Mesendoderm (in vitro differentiated cells): ENCODE measurements around the gene PPP1R16B.
"Not testable (repeated sequence)": the region's sequence is repeated elsewhere in the genome, so short reads cannot be mapped to it uniquely, and the experiment has no call there.

Source experiments
- DNase-seq: peaks from one replicate; pipeline ENCODE4 v3.0.0; 2013
- H2AK5ac ChIP-seq: 2 replicates; pipeline ENCODE4 v1.6.1; 2013; ENCODE audit warnings: low read length, inconsistent platforms
- H2BK120ac ChIP-seq: 2 replicates; pipeline ENCODE4 v1.6.1; 2013; ENCODE audit warnings: low read depth, mild to moderate bottlenecking, low read length, moderate library complexity, mixed read lengths
- H2BK15ac ChIP-seq: replicated peaks from 2 replicates; pipeline ENCODE4 v1.6.1; 2013; ENCODE audit warnings: low read depth, mild to moderate bottlenecking, moderate library complexity
- H2BK5ac ChIP-seq: 2 replicates; pipeline ENCODE4 v1.6.1; 2013; ENCODE audit warnings: low read length, inconsistent platforms
- H3K18ac ChIP-seq: 2 replicates; pipeline ENCODE4 v1.6.1; 2013; ENCODE audit warnings: mild to moderate bottlenecking, low read length, mixed read lengths
- H3K23ac ChIP-seq: one replicate; pipeline ENCODE4 v1.6.1; 2013; ENCODE audit warnings: low read length
- H3K27ac ChIP-seq: 2 replicates; pipeline ENCODE4 v1.5.1; 2013; ENCODE audit warnings: low read depth, mild to moderate bottlenecking, inconsistent platforms, low read length, moderate library complexity
- H3K27me3 ChIP-seq: 2 replicates; pipeline ENCODE4 v1.6.1; 2013; ENCODE audit warnings: low read length, control low read depth, mild to moderate bottlenecking, inconsistent platforms; ENCODE audit not compliant: insufficient read depth, poor library complexity
- H3K36me3 ChIP-seq: 2 replicates; pipeline ENCODE4 v1.6.1; 2013; ENCODE audit warnings: low read length, inconsistent platforms; ENCODE audit not compliant: control insufficient read depth, insufficient read depth
- H3K4ac ChIP-seq: one replicate; pipeline ENCODE4 v1.6.1; 2013; ENCODE audit warnings: low read depth, mild to moderate bottlenecking, low read length, moderate library complexity
- H3K4me1 ChIP-seq: 2 replicates; pipeline ENCODE4 v1.6.1; 2013; ENCODE audit warnings: low read depth, low read length, inconsistent platforms; ENCODE audit not compliant: control insufficient read depth
- H3K4me2 ChIP-seq: 2 replicates; pipeline ENCODE4 v1.6.1; 2013; ENCODE audit warnings: low read length
- H3K4me3 ChIP-seq: 2 replicates; pipeline ENCODE4 v1.5.1; 2013; ENCODE audit warnings: mild to moderate bottlenecking, low read length
- H3K56ac ChIP-seq: one replicate; pipeline ENCODE4 v1.6.1; 2013; ENCODE audit warnings: low read length
- H3K79me1 ChIP-seq: 2 replicates; pipeline ENCODE4 v1.6.1; 2013; ENCODE audit warnings: low read length, inconsistent platforms
- H3K79me2 ChIP-seq: 2 replicates; pipeline ENCODE4 v1.6.1; 2013; ENCODE audit warnings: mild to moderate bottlenecking, low read length; ENCODE audit not compliant: control insufficient read depth, insufficient read depth
- H3K9ac ChIP-seq: 2 replicates; pipeline ENCODE4 v1.6.1; 2013; ENCODE audit warnings: low read length, inconsistent platforms
- H4K5ac ChIP-seq: one replicate; pipeline ENCODE4 v1.6.1; 2013; ENCODE audit warnings: low read length
- H4K8ac ChIP-seq: one replicate; pipeline ENCODE4 v1.6.1; 2013; ENCODE audit warnings: low read depth, mild to moderate bottlenecking, control low read depth, low read length, moderate library complexity
- WGBS: extraction: QIAGEN DNeasy Blood & Tissue Kit; methylation state at CpG from one replicate; pipeline ENCODE4 v1.1.7; 2013; ENCODE audit warnings: low lambda C conversion rate, missing lambda C conversion rate; ENCODE audit not compliant: insufficient coverage; ENCODE audit errors: extremely low coverage; 5-methylcytosine and 5-hydroxymethylcytosine counted together

Gene PPP1R16B

DNA sequence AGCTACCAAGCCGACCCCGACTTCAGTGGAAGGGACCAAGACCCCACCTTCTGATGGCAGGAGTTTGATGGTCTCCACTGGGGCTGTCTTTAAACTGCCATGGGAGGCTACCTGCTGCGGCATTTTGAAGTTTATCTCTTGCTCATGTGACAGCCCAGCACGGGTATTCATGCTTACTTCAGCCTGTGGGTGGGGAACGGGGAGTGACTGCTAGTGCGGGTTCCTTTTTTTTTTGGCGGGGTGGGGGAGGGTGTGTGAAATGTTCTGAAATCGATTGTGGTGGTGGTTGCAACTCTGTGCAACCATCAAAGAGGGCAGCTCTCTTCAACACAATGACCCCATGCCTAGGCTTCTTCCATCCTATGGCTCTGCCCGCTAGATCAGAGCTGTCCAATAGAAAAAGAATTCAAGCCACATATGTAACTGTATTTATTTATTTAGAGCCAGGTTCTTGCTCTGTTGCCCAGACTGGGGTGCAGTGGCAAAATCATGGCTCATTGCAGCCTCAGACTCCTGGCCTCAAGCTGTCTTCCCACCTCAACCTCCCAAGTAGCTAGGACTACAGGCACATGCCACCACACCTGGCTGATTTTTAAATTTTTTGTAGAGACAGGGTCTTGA lies 53.7 kb downstream of the PPP1R16B start:
- Histone ChIP-seq H4K5ac (no peak overlapping the region), H2AK5ac (no peak overlapping the region), H3K56ac (no peak overlapping the region), H3K9ac (no peak overlapping the region), H2BK15ac (no peak overlapping the region), H3K27ac (no peak overlapping the region), H3K4me1 (peaks cover 2% of the 10 kb centered on the region), H3K79me1 (no peaks in the 10 kb centered on the region), H2BK120ac (no peak overlapping the region), H3K23ac (peak overlapping the region; percentile 66), H3K27me3 (no peaks in the 10 kb centered on the region), H3K4me2 (no peak overlapping the region), H4K8ac (no peak overlapping the region), H3K79me2 (no peaks in the 10 kb centered on the region), H3K4me3 (no peak overlapping the region), H2BK5ac (no peak overlapping the region), H3K4ac (no peak overlapping the region), H3K36me3 (no peaks in the 10 kb centered on the region), H3K18ac (no peak overlapping the region)
- no peak for DNase-seq
- no CpG with 5 or more reads among the region's 9 CpGs for WGBS

DNA sequence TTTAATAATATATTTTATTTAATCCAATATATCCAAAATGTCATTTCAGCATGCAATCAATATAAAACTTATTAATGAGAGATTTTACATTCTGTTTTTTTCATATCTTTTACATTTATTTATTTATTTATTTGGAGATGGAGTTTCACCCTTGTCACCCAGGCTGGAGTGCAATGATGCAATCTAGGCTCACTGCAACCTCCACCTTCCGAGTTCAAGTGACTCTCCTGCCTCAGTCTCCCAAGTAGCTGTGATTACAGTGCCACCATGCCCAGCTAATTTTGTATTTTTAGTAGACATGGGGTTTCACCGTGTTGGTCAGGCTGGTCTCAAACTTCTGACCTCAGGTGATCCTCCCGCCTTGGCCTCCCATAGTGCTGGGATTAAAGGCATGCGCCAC lies 54.4 kb downstream of the PPP1R16B start:
- H2BK120ac ChIP-seq, H3K4me1 ChIP-seq, H3K27ac ChIP-seq, DNase-seq, H3K4ac ChIP-seq, H3K18ac ChIP-seq, H2AK5ac ChIP-seq, H2BK5ac ChIP-seq, H4K5ac ChIP-seq, H3K9ac ChIP-seq, H3K56ac ChIP-seq, H4K8ac ChIP-seq, H3K4me2 ChIP-seq, H3K4me3 ChIP-seq, H2BK15ac ChIP-seq, H3K79me2 ChIP-seq, H3K23ac ChIP-seq, H3K27me3 ChIP-seq, H3K79me1 ChIP-seq, H3K36me3 ChIP-seq: not testable (repeated sequence)
- WGBS = no CpG with 5 or more reads among the region's 4 CpGs

GRCh38 chr20:38861071-38861401 lies 55.5 kb downstream of the PPP1R16B start:
- Histone ChIP-seq H2AK5ac (no peak overlapping the region), H3K79me2 (no peaks in the 10 kb centered on the region), H4K8ac (no peak overlapping the region), H3K79me1 (no peaks in the 10 kb centered on the region), H3K23ac (no peak overlapping the region), H3K9ac (no peak overlapping the region), H3K4me1 (peaks cover 2% of the 10 kb centered on the region), H3K18ac (no peak overlapping the region), H3K4ac (no peak overlapping the region), H2BK15ac (no peak overlapping the region), H2BK120ac (no peak overlapping the region), H3K4me2 (no peak overlapping the region), H4K5ac (no peak overlapping the region), H3K27ac (no peak overlapping the region), H3K4me3 (no peak overlapping the region), H3K56ac (no peak overlapping the region), H3K36me3 (no peaks in the 10 kb centered on the region), H3K27me3 (no peaks in the 10 kb centered on the region), H2BK5ac (no peak overlapping the region)
- DNase-seq = no peak
- WGBS = no CpG with 5 or more reads among the region's 1 CpG

DNA sequence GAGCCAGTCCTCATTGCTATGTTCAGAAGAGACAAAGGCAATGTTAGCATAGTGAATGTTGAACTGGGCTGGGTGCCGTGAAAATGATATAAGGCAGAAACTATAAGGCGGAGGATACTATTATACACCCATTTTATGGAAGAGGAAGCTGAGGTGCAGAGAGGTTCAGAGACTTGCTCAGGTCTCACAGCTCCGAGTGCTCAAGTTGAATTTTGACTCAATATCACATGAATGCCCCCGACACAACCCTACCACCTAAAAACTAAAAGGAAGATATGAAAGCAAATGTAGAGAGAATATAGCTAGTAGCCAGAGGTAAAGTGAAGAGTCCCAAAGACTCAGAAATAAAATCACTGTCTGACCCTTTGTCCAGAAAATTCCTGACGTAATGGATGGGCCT lies 56.7 kb downstream of the PPP1R16B start:
- Histone ChIP-seq H3K9ac (no peak overlapping the region), H3K36me3 (no peaks in the 10 kb centered on the region), H2BK15ac (no peak overlapping the region), H3K79me2 (no peaks in the 10 kb centered on the region), H2BK5ac (no peak overlapping the region), H2BK120ac (no peak overlapping the region), H4K8ac (no peak overlapping the region), H3K56ac (no peak overlapping the region), H2AK5ac (no peak overlapping the region), H3K27me3 (no peaks in the 10 kb centered on the region), H3K27ac (no peak overlapping the region), H3K4me3 (no peak overlapping the region), H4K5ac (no peak overlapping the region), H3K4me1 (peaks cover 2% of the 10 kb centered on the region), H3K4me2 (no peak overlapping the region), H3K18ac (no peak overlapping the region), H3K23ac (no peak overlapping the region), H3K79me1 (no peaks in the 10 kb centered on the region), H3K4ac (no peak overlapping the region)
- no CpG with 5 or more reads among the region's 5 CpGs for WGBS
- no peak for DNase-seq

DNA sequence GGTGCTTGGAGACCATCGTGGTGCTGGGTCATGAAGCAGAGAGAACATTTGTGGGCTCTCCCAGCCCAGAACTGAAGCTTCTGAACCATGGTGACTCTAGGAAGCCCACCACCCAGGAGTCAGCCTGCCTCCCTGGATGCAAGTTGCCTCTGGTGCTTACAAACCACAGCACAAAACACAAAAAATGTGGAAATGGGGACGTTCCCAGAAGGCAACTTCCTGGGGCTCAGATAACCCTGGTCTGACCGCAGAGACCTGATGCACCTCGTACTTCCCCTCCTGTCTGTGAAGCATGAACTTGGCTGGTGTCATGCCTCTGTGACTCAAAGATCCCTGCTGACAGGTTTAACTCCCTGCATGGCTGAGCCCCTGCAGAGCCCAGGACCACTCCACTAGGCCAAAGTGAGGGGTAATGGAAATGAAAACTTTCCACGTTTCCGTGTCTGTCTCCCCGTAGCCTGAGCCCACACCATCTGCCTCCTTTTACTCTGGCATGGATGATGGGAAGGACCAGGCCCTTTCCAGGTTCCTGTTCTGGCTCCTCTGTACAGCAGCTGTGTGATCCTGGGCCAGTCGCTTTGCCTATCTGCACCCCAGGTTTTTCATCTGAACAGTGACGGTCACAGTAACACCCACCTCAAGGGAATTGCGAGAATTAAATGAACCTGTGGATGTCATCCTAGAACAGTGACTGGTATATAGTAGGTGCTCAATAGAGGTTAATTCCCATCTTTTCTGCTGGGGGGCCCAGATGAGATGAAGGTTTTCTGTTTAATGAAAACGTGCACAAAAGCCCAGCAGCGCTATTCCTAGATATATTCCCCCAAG lies 57.7 kb downstream of the PPP1R16B start:
- Histone ChIP-seq H2BK5ac (no peak overlapping the region), H2AK5ac (no peak overlapping the region), H3K79me2 (no peaks in the 10 kb centered on the region), H2BK15ac (no peak overlapping the region), H3K79me1 (no peaks in the 10 kb centered on the region), H3K18ac (no peak overlapping the region), H3K23ac (no peak overlapping the region), H3K4me2 (no peak overlapping the region), H3K56ac (no peak overlapping the region), H3K4me3 (no peak overlapping the region), H3K27me3 (no peaks in the 10 kb centered on the region), H3K4me1 (peaks cover 2% of the 10 kb centered on the region), H3K36me3 (no peaks in the 10 kb centered on the region), H3K4ac (no peak overlapping the region), H4K5ac (no peak overlapping the region), H4K8ac (no peak overlapping the region), H2BK120ac (no peak overlapping the region), H3K27ac (no peak overlapping the region), H3K9ac (no peak overlapping the region)
- no peak for DNase-seq
- no CpG with 5 or more reads among the region's 12 CpGs for WGBS
